Gastroesophageal sphincter (tissue), 3 donors: Measurements from ENCODE around the gene IKZF4.

Source experiments
- CTCF ChIP-seq, 4 experiments: fragments of 200-600 bp in 2 of 4; fragments of 450-650 bp in 2 of 4; sonication (generic) in 1 of 4; IDR thresholded peaks; one replicate each; pipeline ENCODE4 v1.5.1; 2017 to 2019; ENCODE audit warnings: antibody characterized with exemption in 4 of 4, mild to moderate bottlenecking in 2 of 4, moderate library complexity in 2 of 4
- POLR2AphosphoS5 ChIP-seq: sonication (generic); formaldehyde crosslinking; IDR thresholded peaks from one replicate; pipeline ENCODE4 v1.6.1; 2017; ENCODE audit warnings: antibody characterized with exemption

GRCh38 chr12:56007564-56008559 is 13.0 kb upstream of the IKZF4 start:
- no peak for TF ChIP-seq CTCF (IDR thresholded peaks at IDR 0.05)
- no peak for TF ChIP-seq POLR2AphosphoS5
